Neural progenitor cell (in vitro differentiated cells): Measurements from ENCODE around the gene ARIH2. TPM values are rescaled to one million over a fixed set of nuclear protein-coding genes. Genes with fewer than 3 reads are reported as not detected.

Source experiments
- DNase-seq: peaks from one replicate; pipeline ENCODE4 v3.0.0-alpha.2; 2016; ENCODE audit warnings: low spot score
- H2AFZ ChIP-seq: fragments of 200-600 bp; sonication (generic); replicated peaks from 2 replicates; pipeline ENCODE4 v1.6.1; 2016; ENCODE audit warnings: antibody characterized with exemption
- H3F3A ChIP-seq: fragments of 200-600 bp; sonication (generic); 2 replicates; pipeline ENCODE4 v1.6.1; 2016; ENCODE audit warnings: antibody characterized with exemption, low read depth
- H3K27ac ChIP-seq: fragments of 200-600 bp; sonication (generic); 2 replicates; pipeline ENCODE4 v1.5.1; 2016; ENCODE audit warnings: mild to moderate bottlenecking
- H3K27me3 ChIP-seq: fragments of 200-600 bp; sonication (generic); 2 replicates; pipeline ENCODE4 v1.6.1; 2016; ENCODE audit warnings: mild to moderate bottlenecking, moderate library complexity
- H3K36me3 ChIP-seq: fragments of 200-600 bp; sonication (generic); 2 replicates; pipeline ENCODE4 v1.5.1; 2016
- H3K4me1 ChIP-seq: fragments of 200-600 bp; sonication (generic); 2 replicates; pipeline ENCODE4 v1.6.1; 2016; ENCODE audit warnings: mixed run types
- H3K4me2 ChIP-seq: fragments of 200-600 bp; sonication (generic); 2 replicates; pipeline ENCODE4 v1.6.1; 2016
- H3K4me3 ChIP-seq: fragments of 200-600 bp; sonication (generic); 2 replicates; pipeline ENCODE4 v1.5.1; 2016
- H3K79me2 ChIP-seq: fragments of 200-600 bp; sonication (generic); 2 replicates; pipeline ENCODE4 v1.6.1; 2016; ENCODE audit warnings: low read depth
- H3K9ac ChIP-seq: fragments of 200-600 bp; sonication (generic); 2 replicates; pipeline ENCODE4 v1.6.1; 2016
- H3K9me3 ChIP-seq: fragments of 200-600 bp; sonication (generic); 2 replicates; pipeline ENCODE4 v1.5.1; 2016; ENCODE audit warnings: low read depth
- H4K20me1 ChIP-seq: fragments of 200-600 bp; sonication (generic); 2 replicates; pipeline ENCODE4 v1.6.1; 2016; ENCODE audit warnings: low read depth
- H3K27ac Mint-ChIP-seq: 3 replicates; pipeline ENCODE4 v1.8.0; 2021; ENCODE audit warnings: mixed read lengths
- H3K27me3 Mint-ChIP-seq: 2 replicates; pipeline ENCODE4 v1.8.0; 2022; ENCODE audit warnings: low read depth, mild to moderate bottlenecking, inconsistent platforms, moderate library complexity, mixed read lengths; ENCODE audit not compliant: insufficient read depth
- H3K36me3 Mint-ChIP-seq: 3 replicates; pipeline ENCODE4 v1.8.0; 2021; ENCODE audit warnings: mixed read lengths
- H3K4me1 Mint-ChIP-seq: 3 replicates; pipeline ENCODE4 v1.8.0; 2021; ENCODE audit warnings: mixed read lengths
- H3K4me3 Mint-ChIP-seq: 3 replicates; pipeline ENCODE4 v1.8.0; 2021; ENCODE audit warnings: mild to moderate bottlenecking, moderate library complexity, mixed read lengths
- H3K9me3 Mint-ChIP-seq: 3 replicates; pipeline ENCODE4 v1.8.0; 2020; ENCODE audit warnings: mixed read lengths
- CTCF ChIP-seq: fragments of 200-600 bp; sonication (generic); IDR thresholded peaks from 2 replicates; pipeline ENCODE4 v1.5.1; 2017; ENCODE audit warnings: antibody characterized with exemption, mild to moderate bottlenecking
- EZH2 ChIP-seq: fragments of 200-600 bp; sonication (generic); IDR thresholded peaks from 2 replicates; pipeline ENCODE4 v1.6.1; 2017; ENCODE audit warnings: antibody characterized with exemption, mild to moderate bottlenecking, moderate library complexity
- EZH2phosphoT487 ChIP-seq: fragments of 200-600 bp; sonication (generic); IDR thresholded peaks from 2 replicates; pipeline ENCODE4 v1.6.1; 2017; ENCODE audit warnings: antibody characterized with exemption
- total RNA-seq: library from RNA; depleted of rRNA; stranded (reverse); fragments of >200 nt; gene quantifications from 2 replicates; pipeline ENCODE4 v1.2.3, GENCODE V29; 2015; ENCODE audit warnings: low replicate concordance

Gene ARIH2
- total RNA-seq, 1 donor from 2014 or later: 101 TPM

GRCh38 chr3:49025793-49026520, 107.3 kb downstream of the ARIH2 start:
- TF ChIP-seq CTCF: no peak
- no peak for TF ChIP-seq EZH2
- no peak for TF ChIP-seq EZH2phosphoT487
- Mint-ChIP-seq H3K27me3 (peaks cover 14% of the 10 kb centered on the region), H3K27ac (no peak overlapping the region), H3K36me3 (peaks cover 29% of the 10 kb centered on the region), H3K4me3 (peak overlapping the region; percentile 67), H3K4me1 (peaks cover 29% of the 10 kb centered on the region), H3K9me3 (no peaks in the 10 kb centered on the region)
- no peak overlapping the region for H3K27ac ChIP-seq
- H3K79me2 ChIP-seq: peaks cover 42% of the 10 kb centered on the region
- H3K27me3 ChIP-seq: no peaks in the 10 kb centered on the region
- peaks cover 18% of the 10 kb centered on the region for H3K4me1 ChIP-seq
- H3K9ac ChIP-seq: no peak overlapping the region
- no peak overlapping the region for H3K4me3 ChIP-seq
- H3K9me3 ChIP-seq: no peaks in the 10 kb centered on the region
- H4K20me1 ChIP-seq: peaks cover 8% of the 10 kb centered on the region
- no peak overlapping the region for H2AFZ ChIP-seq
- no peaks in the 10 kb centered on the region for H3K36me3 ChIP-seq
- H3K4me2 ChIP-seq: no peak overlapping the region
- H3F3A ChIP-seq: peaks cover 66% of the 10 kb centered on the region
- DNase-seq: no peak

- H3K4me1 ChIP-seq: peaks cover 18% of the 10 kb centered on the region
- no peaks in the 10 kb centered on the region for H3K36me3 ChIP-seq
- Mint-ChIP-seq H3K36me3 (peaks cover 30% of the 10 kb centered on the region), H3K4me3 (no peak overlapping the region), H3K27me3 (peaks cover 14% of the 10 kb centered on the region), H3K4me1 (peaks cover 29% of the 10 kb centered on the region), H3K27ac (no peak overlapping the region), H3K9me3 (no peaks in the 10 kb centered on the region)
- H3F3A ChIP-seq: peaks cover 70% of the 10 kb centered on the region
- no peak overlapping the region for H3K27ac ChIP-seq
- H3K79me2 ChIP-seq: peaks cover 39% of the 10 kb centered on the region
- no peak overlapping the region for H3K4me2 ChIP-seq
- no peak overlapping the region for H3K9ac ChIP-seq
- TF ChIP-seq EZH2phosphoT487 (no peak), CTCF (no peak), EZH2 (no peak)
- no peaks in the 10 kb centered on the region for H3K27me3 ChIP-seq
- H2AFZ ChIP-seq: no peak overlapping the region
- no peak for DNase-seq
- no peaks in the 10 kb centered on the region for H3K9me3 ChIP-seq
- peaks cover 8% of the 10 kb centered on the region for H4K20me1 ChIP-seq
- no peak overlapping the region for H3K4me3 ChIP-seq
These were observed 107.9 kb downstream of the ARIH2 start for GRCh38 chr3:49026536-49026935.

- H3K27me3 ChIP-seq: no peaks in the 10 kb centered on the region
- H3F3A ChIP-seq: peaks cover 67% of the 10 kb centered on the region
- no peak overlapping the region for H3K27ac ChIP-seq
- no peak for TF ChIP-seq CTCF
- no peak overlapping the region for H3K4me3 ChIP-seq
- no peaks in the 10 kb centered on the region for H3K9me3 ChIP-seq
- no peak overlapping the region for H3K9ac ChIP-seq
- Mint-ChIP-seq H3K4me1 (peaks cover 29% of the 10 kb centered on the region), H3K4me3 (peak overlapping the region; percentile 33), H3K9me3 (no peaks in the 10 kb centered on the region), H3K27ac (peak overlapping the region; percentile 74), H3K27me3 (peaks cover 14% of the 10 kb centered on the region), H3K36me3 (peaks cover 36% of the 10 kb centered on the region)
- DNase-seq: no peak
- peaks cover 35% of the 10 kb centered on the region for H3K79me2 ChIP-seq
- H4K20me1 ChIP-seq: peaks cover 6% of the 10 kb centered on the region
- no peaks in the 10 kb centered on the region for H3K36me3 ChIP-seq
- H3K4me1 ChIP-seq: peaks cover 18% of the 10 kb centered on the region
- H2AFZ ChIP-seq: no peak overlapping the region
- no peak overlapping the region for H3K4me2 ChIP-seq
These were observed 109.0 kb downstream of the ARIH2 start for GRCh38 chr3:49027634-49028033.
